ENCODE data around the gene DNAJB6. TPM values are rescaled to one million over a fixed set of nuclear protein-coding genes. Genes with fewer than 3 reads are reported as not detected.

The DNAJB6 gene
- total and polyA plus RNA-seq, 2 of the 4 experiments (the other 2 are of a cell fraction) = 93.4 to 165 TPM

GRCh38 chr7:157362729-157363128, 25.9 kb downstream of the DNAJB6 start:
- CTCF ChIA-PET = interaction anchor here (0.9 to 1.1 kb wide), 2 partner anchors 21 to 24 kb away, joined by 3 to 4 read pairs; no protein-coding TSS in a partner anchor
- dilution Hi-C loops (cut with HindIII; ENCODE audit: low sequenced_read_pairs, unreplicated experiment) = no loop called here

More at GRCh38 chr7:157362729-157363128, 25.9 kb downstream of the DNAJB6 start:
- Histone ChIP-seq H3K27me3 (ENCODE audit: control insufficient read depth, insufficient read depth, low read length) (no peaks in the 10 kb centered on the region), H3K4ac (ENCODE audit: low read depth, low read length) (no peak overlapping the region), H3K79me1 (ENCODE audit: low read depth in 1 of 2, low read length in 2 of 2) (peaks cover 15 to 84% of the 10 kb centered on the region in 2 experiments), H3K4me3 (ENCODE audit: insufficient read depth, low read depth, low read length) (no peak overlapping the region), H3K27ac (ENCODE audit: insufficient read depth, low read length) (no peak overlapping the region), H3K9me1 (ENCODE audit: insufficient read depth, low read length) (peaks cover 26% of the 10 kb centered on the region), H2AK9ac (replicated peaks; ENCODE audit: low read depth, low read length, poor library complexity) (no peak overlapping the region), H3K4me2 (ENCODE audit: low read depth, low read length) (no peak overlapping the region), H2AK5ac (ENCODE audit: low read depth, low read length) (no peak overlapping the region), H3K56ac (ENCODE audit: extremely low read depth, insufficient read depth, low read length) (no peak overlapping the region), H2BK5ac (ENCODE audit: low read depth, low read length, poor library complexity, severe bottlenecking) (no peak overlapping the region), H3K23ac (ENCODE audit: low read depth, low read length) (no peak overlapping the region), H3K18ac (ENCODE audit: low read depth, low read length) (no peak overlapping the region), H2BK15ac (ENCODE audit: low read depth, low read length) (no peak overlapping the region), H2BK120ac (ENCODE audit: low read depth, low read length) (no peak overlapping the region), H3K4me1 (ENCODE audit: control insufficient read depth, insufficient read depth, low read length) (peaks cover 10% of the 10 kb centered on the region), H3K9ac (ENCODE audit: low read depth, low read length) (no peak overlapping the region), H3K14ac (replicated peaks; ENCODE audit: low read depth, low read length) (no peak overlapping the region), H2AFZ (replicated peaks; ENCODE audit: low read length, poor library complexity) (no peak overlapping the region), H4K8ac (ENCODE audit: low read depth in 2 of 2, low read length in 2 of 2) (no peak overlapping the region), H4K5ac (ENCODE audit: low read depth, low read length) (no peak overlapping the region), H2BK20ac (ENCODE audit: low read depth, low read length) (no peak overlapping the region), H4K20me1 (ENCODE audit: insufficient read depth, low read length) (peaks cover 98% of the 10 kb centered on the region), H3K36me3 (ENCODE audit: control insufficient read depth, insufficient read depth, low read length) (peaks cover 57% of the 10 kb centered on the region), H4K91ac (ENCODE audit: insufficient read depth, low read depth, low read length) (no peak overlapping the region), H3K9me3 (ENCODE audit: control insufficient read depth, insufficient read depth, low read length) (no peaks in the 10 kb centered on the region)
- TF ChIP-seq BHLHE40 (IDR thresholded peaks at IDR 0.05; ENCODE audit: low read depth, low read length) (no peak), FOS (IDR thresholded peaks at IDR 0.05; ENCODE audit: low read depth, low read length) (no peak), MAFK (IDR thresholded peaks at IDR 0.05; ENCODE audit: low read depth, low read length) (no peak), CEBPB (IDR thresholded peaks at IDR 0.05; ENCODE audit: low read depth, low read length) (no peak), CHD1 (IDR thresholded peaks at IDR 0.05; ENCODE audit: low read depth, low read length) (no peak), SMC3 (IDR thresholded peaks at IDR 0.05; ENCODE audit: low read depth, low read length) (no peak), RCOR1 (IDR thresholded peaks at IDR 0.05; ENCODE audit: insufficient replicate concordance, low read length) (no peak), POLR2A (IDR thresholded peaks at IDR 0.05; ENCODE audit: low read depth, low read length) (no peak), MAZ (IDR thresholded peaks at IDR 0.05; ENCODE audit: borderline replicate concordance, low read depth, low read length) (no peak), ELK1 (IDR thresholded peaks at IDR 0.05; ENCODE audit: borderline replicate concordance, low read depth, low read length) (no peak), RAD21 (IDR thresholded peaks at IDR 0.05; ENCODE audit: low read length) (no peak), CTCF (conservative IDR thresholded peaks at IDR 0.05; ENCODE audit: low read depth, low read length) (no peak), NFE2L2 (IDR thresholded peaks at IDR 0.05; ENCODE audit: low read depth, low read length) (no peak), RFX5 (IDR thresholded peaks at IDR 0.05; ENCODE audit: low read depth, low read length) (no peak), MXI1 (IDR thresholded peaks at IDR 0.05; ENCODE audit: borderline replicate concordance, low read depth, low read length) (no peak)
- TF ChIP-seq, protein P1, sequence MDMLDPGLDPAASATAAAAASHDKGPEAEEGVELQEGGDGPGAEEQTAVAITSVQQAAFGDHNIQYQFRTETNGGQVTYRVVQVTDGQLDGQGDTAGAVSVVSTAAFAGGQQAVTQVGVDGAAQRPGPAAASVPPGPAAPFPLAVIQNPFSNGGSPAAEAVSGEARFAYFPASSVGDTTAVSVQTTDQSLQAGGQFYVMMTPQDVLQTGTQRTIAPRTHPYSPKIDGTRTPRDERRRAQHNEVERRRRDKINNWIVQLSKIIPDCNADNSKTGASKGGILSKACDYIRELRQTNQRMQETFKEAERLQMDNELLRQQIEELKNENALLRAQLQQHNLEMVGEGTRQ (IDR thresholded peaks at IDR 0.05; ENCODE audit: low read depth, low read length) = no peak
- no peak for ATAC-seq (ENCODE audit: low read depth)
- in situ Hi-C loops (cut with MboI; ENCODE audit: low sequenced_read_pairs) (no loop called here), intact Hi-C loops (cut with micrococcal nuclease) (no loop called here)
- DNase-seq = no peak
- BruUV-seq (replicated peaks) = no TSS peak
- POLR2A ChIA-PET (ENCODE audit: unreplicated experiment) = no interaction called here
- WGBS, 2 experiments (ENCODE audit: extremely low coverage in 2 of 2, insufficient read length in 1 of 2) = 100% methylated on average over 1 of the region's 6 CpGs; no CpG with 5 or more reads in 1 of the 2 experiments

Measured in IMR-90 (cell line).